ENCODE results near the gene SORCS3.

SORCS3 gene

DNA sequence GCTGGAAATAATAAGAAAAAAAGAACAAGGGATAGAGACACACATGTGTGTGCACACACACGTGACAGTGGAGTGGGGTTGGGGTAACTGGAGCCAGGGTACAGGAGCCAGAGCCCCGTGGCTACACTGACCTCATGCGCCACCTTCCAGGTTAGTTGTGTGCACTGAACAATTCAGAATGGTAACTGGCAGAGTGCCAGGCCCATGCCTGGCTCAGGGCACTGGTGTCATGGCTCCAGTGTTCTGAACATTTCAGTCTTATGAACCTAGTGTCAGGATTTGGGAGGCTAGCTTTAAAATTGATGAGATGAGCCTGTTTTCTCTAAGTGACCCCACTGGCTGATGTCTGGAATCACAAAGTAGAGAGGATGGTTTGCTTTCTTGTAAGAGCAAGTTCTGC lies 269.6 kb downstream of the SORCS3 start:
- no peak for DNase-seq (ENCODE audit: low read depth, low spot score)

DNA sequence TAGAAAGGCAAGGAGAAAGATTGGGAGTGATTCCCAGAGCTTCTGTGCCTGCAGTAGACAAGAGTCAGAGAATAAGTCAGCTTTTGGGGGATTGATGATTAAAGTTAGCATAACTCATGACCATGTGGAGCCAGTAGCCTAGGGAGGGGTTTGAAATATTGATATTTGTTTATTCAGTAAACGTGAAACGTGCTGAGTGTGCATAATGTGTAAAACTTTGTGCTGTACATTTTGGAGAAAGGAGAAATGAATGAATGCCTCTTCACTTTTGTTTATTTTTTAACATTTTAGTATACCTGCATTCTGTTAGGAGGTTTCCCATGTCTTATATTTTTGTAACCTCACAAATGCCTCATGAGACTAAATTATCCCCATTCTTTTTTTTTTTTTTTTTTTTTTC lies 272.3 kb downstream of the SORCS3 start:
- DNase-seq (ENCODE audit: low read depth, low spot score): no peak

DNA sequence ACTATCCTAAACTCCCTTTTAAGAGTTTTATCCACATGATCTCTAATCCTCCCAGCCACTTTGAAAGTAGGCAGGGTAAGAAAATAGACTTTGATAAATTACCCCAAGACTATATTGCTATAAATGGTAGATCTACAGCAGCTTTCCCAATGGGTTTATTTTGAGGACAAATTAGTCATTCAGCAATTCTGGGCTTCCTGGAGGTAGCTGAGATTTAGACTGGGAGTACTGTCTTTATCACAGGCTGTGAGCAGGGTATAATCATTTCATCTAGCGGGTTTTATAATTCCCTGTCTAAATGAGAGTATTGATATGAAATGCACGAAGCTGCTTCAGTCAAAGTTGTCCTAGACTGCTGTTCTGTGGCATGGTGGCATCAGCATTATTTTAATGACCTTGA lies 279.4 kb downstream of the SORCS3 start:
- DNase-seq (ENCODE audit: low read depth, low spot score): no peak

DNA sequence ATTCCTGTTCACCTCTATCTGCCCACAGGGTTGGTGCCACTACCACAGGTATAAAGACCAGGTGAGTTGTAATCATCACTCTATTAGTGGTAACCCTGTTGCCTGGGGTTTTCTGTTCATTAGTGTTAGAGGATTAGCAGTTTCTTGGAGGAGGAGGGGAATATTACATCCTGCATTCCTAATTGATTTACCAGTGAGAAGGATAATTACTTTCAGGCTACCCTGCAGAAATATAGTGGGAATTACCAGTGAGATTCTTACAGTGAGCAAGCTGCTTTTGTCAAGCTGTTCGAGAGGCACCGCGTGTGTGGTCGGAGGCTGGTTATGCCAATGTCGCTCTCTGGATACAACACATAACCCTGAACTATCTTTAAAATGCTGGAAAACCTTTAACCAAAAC lies 280.7 kb downstream of the SORCS3 start:
- DNase-seq (ENCODE audit: low read depth, low spot score): no peak

DNA sequence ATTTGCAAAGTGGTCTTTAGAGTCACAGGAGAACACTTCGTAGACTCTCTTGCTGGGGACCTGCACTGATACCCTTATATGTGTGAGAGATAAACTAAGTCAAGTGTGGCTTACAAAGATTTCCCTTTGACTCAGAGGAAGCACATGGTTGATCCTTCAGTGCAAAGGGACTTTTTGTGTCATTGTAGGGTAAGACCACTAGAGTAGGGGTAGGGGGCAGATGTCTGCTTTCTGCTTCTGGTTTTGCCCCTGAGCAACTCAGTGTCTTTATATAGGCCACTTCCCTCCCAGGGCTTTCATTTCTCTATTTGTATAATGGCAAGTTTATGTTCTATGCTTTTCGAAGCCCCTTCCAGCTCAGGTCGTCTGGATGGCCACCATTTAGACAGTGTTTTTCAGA lies 281.7 kb downstream of the SORCS3 start:
- DNase-seq (ENCODE audit: low read depth, low spot score): no peak

DNA sequence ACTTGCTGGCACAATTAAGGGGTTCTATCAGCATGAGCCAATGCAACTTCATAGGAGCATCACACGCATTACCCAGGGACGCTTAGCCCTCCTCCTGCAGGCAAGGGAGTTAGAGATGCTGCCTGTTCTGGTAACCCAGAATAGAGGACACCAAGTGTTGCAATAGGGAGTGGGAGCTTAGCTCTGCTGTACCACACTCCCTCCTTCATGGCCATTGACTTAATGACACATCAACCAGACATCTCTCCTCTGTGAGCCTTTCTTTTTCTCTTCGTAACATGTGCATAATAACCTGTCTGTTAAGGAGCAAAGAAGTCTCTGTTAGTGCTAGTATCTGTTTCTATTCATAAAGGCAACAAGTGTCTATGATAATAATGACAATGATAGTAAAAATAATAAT lies 282.4 kb downstream of the SORCS3 start:
- DNase-seq (ENCODE audit: low read depth, low spot score): no peak

DNA sequence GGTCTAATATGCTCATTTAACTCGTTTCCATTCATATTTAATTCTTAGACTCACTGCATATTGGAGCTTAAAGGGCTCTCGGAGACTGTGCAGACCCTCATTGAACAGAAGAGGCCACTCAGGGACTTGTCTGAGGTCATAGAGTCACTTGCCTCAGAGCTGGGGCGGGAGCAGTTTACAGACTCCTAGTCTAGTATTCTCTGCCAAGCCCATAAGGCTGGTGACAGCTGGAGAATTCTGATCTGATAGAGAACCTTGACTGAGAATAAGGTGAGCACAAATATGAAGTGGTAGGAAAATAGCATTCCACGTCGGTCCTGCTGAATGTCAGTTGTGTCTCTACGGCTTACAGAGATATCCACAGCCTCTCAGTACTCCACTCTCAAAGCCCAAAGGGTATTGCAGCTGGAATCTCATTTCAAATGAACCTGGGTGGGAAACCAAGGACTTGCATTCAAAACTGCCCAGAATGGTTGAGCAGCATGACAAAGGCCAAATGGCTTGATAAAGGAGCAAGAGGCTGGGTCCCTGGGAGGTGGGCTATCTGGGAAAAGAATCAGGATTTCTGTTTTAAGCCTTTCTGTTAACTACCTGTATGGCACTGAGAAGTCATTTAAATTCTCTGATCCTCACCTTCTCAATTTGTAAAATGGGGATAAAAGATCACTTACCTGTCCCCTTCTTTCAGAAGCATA lies 283.2 kb downstream of the SORCS3 start:
- no peak for DNase-seq (ENCODE audit: low read depth, low spot score)

DNA sequence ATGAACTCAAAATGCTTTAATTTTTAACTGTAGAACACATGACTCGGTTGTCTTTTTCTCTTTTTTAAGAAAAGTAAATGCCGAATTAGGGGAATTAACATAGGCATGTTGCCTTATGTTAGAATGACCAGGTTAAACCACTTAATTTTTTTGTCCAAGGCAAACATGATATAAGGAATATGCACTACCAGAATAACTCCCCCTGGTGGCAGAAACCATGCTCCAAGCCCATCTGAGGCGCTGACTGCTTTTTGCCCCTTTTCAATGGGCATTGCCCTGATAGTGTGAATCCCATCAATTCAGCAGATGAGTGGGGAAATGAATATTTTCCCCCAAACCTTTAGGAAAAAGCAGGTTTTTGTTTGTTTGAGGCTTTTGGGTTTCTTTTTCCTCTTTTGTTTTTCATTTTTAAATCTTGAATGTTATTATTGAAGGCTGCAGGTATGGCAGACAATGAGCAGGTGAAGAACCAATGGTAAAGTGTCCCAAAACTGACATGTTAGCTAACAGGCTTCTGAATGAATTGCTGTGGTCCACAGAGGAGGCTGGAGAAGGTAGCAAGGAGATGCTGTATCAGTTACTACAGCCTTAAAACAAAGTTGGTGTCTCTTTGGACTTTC lies 284.3 kb downstream of the SORCS3 start:
- DNase-seq (ENCODE audit: low read depth, low spot score): no peak

DNA sequence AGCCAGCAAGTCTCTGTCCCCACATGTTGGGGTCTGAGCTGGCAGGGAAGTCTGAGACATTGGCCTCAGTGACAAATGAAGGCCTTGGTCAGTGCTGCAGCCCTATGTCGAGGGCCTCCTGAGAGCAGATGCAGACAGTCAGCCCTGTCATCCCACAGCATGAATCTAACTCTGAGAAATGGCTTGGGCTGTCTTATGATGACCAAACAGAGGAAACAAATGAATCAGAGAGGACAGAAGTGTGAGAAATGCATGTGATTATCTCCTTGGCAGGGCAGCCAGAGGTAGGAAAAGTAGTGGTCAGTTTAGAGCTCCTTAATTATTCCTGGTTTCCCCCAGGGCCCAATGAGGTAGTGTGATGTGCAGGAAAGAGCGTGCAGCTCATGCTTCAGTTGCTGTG lies 287.6 kb downstream of the SORCS3 start:
- no peak for DNase-seq (ENCODE audit: low read depth, low spot score)

DNA sequence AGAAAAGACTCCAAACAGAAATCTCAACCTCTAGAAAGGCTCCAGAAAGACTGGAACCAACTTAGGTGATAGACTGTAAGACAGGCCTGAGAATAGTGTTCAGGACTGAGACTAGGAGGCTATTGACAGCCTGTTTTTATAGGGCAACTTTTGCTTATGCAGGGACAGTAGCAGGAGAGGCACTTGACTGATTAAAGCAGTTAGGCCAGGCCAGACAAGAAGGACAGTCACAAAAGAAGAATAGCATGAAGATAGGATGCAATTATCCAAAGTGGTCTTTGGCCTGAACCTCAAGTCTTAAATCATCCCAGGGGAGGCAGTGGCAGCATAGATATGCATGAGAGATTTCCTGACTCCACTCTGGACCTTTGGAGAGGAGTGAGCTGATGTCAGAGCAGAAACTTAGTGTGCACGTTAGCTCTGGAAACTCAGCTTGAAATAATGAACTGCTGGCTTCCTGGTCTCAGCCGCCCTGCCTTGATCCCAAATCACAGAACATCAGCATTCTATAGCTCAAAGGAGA lies 290.6 kb downstream of the SORCS3 start:
- DNase-seq (ENCODE audit: low read depth, low spot score): no peak

DNA sequence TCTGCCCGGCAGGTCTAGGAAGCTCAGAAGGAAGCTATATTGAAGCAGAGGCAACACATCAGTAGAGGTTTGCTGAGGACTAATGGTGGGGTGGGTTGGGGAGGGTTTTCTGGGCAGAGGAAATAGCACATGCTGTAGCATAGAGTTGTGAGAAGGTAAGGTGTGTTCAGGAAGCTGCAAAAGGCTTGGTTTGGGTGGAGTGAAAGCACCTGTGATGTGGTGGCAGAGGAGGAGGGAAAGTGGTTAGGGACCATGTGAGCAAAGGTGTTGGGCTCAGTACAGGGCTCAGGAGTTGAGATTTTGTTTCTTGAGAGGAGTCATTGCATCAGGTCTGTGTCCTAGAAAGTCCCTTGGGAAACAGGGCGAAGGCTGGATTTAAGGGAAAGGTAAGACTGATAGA lies 294.6 kb downstream of the SORCS3 start:
- no peak for DNase-seq (ENCODE audit: low read depth, low spot score)

DNA sequence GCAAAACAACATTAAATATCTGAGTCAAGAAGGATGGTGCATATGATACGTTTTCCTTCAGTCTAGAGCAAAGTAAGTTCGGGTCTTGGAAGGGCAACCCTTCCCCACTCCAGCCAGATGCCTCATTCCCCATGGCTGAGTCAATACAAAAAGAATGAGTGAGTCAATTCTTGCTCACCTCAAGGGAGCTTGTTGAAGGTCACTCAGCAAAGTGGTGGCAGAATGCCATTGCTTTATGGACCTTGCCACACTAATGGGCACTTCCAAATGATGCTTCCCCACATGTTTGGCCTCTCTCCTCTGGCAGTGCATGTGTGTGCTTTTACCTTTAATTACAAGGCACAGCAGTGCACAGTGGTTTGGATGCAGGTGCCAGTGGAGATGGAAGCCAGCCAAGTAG lies 296.5 kb downstream of the SORCS3 start:
- DNase-seq (ENCODE audit: low read depth, low spot score): no peak

DNA sequence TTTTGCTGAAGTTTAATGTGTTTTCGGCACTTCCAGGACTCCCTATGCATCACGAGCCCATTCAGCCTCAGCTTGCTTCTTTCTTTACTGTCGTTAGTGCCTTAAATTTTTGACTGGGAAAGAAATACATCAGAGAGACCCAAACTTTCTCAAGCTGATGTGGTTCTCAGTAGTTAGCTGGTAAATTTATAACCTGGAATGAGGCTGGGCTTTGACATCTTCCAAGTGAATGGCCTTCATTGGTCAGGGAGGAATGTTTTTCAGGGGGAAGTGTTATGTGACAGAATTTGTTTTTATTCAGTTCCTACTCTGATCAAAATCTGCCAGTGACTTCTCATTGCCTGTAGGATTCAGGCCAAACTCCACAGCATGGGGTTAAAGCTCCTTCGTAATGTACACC lies 296.9 kb downstream of the SORCS3 start:
- no peak for DNase-seq (ENCODE audit: low read depth, low spot score)

DNA sequence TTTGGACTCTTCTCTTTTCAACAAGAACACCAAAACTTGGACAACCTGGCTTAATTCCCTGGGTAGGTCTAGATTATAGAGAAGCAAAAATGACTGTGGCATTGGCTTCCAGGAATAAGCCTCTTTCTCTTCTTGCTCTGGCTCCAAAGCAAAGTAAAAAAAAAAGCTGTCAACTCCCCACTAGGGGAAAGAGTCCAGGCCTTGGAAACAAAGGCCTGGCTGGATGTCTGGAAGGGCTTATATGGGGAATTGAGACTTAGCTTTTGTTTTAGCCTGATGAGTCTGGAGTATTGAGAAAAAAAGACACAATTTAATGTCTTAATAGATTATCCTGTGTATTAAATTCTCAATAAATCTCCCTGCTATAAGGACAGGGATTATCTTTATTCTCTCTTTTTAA lies 300.6 kb downstream of the SORCS3 start:
- no peak for DNase-seq (ENCODE audit: low read depth, low spot score)

DNA sequence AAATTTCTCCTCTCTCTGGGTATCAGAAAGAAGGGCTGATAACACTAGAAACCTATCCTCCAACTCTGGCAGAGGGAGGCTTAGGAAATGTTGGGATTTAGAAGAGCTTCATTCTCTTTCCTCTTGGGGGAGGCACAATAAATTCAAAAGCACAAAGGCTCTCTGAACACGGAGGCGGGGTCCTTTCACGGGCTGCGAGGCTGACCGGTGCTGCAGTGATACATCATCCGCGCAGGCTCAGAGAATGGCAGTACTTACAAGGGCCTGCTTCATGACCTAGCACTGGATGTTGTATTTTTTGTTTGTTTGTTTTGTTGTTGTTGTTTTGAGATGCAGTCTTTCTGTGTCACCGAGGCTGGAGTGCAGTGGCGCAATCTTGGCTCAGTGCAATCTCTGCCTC lies 306.2 kb downstream of the SORCS3 start:
- DNase-seq (ENCODE audit: low read depth, low spot score): no peak

DNA sequence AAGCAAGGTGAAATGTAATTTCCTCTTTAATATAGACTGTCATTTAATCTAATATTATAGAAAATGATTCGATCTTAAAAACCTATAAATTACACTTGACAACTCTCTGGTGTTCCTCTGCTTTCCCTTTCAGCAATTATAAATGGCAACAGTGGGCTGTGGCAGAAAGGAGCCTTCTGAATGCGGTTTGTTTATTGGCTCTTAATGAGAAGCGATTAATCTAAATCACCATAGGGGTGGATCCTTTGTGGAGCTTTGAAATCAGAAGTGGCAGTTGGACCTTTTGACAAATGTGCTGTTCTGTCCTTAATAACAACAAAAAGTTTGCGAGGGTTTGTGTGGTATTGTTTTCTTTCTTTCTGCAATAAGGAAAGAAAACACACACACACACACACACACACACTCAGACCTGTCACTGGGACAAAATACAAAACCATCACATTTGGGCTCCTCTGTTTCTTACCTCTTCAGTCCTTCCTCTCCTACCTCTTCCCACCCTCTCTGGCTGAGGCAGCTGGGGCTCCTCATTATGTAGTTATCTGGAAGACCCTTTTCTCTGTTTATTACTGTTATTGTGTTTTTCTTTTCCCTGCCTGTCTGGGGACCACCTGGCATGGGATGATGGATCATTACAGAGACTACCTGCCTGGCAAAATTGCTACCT lies 316.2 kb downstream of the SORCS3 start:
- DNase-seq (ENCODE audit: low read depth, low spot score): no peak

DNA sequence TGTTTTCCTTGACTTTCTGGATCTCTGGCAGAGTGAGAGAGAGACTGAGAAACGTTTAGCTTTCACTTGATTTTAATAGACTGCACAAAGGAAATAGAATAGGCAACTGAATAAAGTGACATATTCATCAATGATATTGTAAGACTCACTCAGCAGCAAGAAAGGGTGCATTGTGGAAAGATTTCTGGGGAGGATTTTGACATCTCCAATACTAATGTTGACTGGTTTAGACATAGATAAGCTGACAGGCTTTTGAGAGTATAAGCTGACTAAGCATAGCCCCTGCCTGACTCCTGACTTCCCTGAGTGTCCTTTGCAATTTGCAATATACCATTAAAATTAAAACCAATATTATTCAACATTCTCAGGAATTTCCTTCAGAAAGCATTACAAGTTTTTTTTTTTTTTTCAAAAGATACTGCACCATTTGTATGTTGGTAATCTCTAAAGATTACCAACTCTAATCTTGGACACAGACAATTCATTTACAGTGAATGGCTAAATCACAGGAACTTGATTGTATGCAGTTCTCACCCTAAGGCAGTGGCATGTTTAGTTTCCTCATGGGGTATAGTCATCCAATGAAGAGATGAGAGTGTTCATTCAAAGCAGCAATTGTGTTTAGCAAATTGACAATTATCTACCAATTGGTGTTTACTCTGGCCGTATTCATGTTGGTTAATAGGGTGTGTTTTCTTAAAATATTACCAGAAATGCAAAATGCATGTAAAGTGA lies 325.6 kb downstream of the SORCS3 start:
- no peak for DNase-seq (ENCODE audit: low read depth, low spot score)

DNA sequence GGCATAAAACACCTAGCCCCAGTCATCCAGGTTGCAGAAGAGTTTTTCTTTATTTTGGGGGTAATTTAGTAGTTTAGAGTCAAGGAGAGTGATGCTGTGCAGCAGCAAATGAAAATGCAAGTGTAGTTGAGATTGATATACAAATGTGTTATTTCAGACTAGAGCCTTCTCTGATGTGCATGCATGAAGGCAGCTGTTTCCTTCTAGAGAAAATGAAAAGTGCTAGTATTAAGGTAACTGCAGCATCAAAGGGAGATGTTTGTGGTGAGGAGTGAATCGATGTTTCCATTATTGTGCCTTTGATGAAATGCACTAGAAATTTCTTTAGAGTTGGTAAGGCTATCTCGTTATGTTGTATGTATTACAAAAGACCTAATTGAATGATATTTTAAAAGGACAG lies 339.3 kb downstream of the SORCS3 start:
- no peak for DNase-seq (ENCODE audit: low read depth, low spot score)

DNA sequence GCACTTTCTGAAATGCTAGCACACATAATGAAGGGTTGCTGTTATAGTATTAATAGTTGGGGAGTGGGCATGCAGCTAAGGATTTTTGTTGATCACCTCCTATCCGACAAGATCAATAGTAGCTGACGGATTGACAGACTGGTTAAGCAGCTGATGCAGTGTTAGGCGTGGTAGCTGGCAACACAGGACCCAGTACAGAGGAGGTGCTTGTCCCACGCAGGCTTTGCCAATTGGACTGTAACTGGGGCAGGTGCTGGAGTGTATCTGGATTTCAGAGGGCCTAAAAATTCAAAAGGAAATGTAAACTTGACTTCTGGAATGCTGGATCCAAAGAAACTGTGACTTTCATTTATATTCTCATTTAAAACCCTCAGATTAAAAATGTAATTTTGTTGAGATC lies 340.9 kb downstream of the SORCS3 start:
- DNase-seq (ENCODE audit: low read depth, low spot score): no peak

DNA sequence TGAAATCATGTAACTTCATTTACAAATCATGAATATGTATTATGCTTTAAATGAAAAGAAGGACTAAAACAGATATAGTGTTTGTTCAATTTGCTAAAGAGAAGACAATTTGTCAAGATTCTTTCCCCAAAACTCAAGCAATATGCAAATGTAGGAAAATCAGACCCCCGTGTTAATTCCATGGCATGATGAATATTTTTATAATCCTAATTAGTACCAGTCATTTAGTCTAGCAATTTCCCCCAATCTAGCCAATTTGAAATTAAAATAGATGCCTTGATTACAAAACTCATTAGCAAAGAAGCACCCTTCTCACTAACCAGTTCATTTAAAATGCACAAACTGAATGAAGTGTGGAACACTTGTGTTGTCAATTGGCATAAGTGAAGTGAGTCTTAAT lies 347.6 kb downstream of the SORCS3 start:
- no peak for DNase-seq (ENCODE audit: low read depth, low spot score)

DNA sequence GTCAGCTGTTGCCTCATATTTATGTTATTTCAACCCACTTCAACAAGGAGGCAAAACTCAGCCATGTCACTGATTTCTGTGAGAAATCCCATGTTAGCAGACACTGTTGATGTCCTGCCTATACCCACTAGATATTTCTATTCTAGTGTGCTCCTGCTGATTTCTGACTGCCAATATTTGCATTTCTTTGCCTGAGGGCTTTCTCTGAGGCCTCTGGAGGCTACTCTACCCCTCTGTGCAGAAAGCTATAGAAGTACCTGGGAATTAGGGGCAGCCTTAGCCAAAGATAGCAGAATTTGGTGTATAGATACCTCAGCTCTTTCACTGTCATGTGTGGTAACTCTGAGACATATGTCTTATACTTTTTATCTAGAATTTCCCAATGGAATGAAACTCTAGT lies 348.8 kb downstream of the SORCS3 start:
- DNase-seq (ENCODE audit: low read depth, low spot score): no peak

DNA sequence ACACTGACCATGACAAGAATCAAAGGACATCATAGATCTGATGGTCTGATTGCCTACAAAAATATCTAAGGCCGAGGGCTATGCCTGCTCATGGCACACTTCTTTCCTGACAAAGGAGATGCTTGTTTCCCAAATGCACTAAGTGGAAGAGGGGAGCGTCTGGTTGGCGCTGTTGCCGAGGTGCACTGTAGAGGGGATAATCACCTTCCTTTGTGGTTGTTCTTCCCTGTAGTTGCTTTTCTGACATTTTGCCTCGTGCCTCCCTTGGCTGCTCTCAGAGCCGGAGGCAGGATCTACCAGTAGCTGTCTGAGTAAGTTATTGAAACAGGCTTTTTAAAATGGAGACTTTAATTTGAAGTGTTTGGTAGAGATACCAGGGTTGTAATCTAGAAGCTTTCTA lies 352.0 kb downstream of the SORCS3 start:
- no peak for DNase-seq (ENCODE audit: low read depth, low spot score)

Measured in smooth muscle cell of the brain vasculature (primary cell).